Ammon's horn (tissue), 1 donor: ENCODE data around the gene KDM5B.

Source experiments
- DNase-seq: peaks from one replicate; pipeline ENCODE4 v3.0.0-alpha.2; 2016; ENCODE audit warnings: low spot score

Gene KDM5B

GRCh38 chr1:202711949-202712635 lies 96.1 kb downstream of the KDM5B start:
- DNase-seq = no peak

- DNase-seq = peak; percentile 33
Measured at GRCh38 chr1:202710070-202711045, 97.9 kb downstream of the KDM5B start, which contains the start of gene SYT2. Gene SYT2 (minus strand): TSS chr1:202710454. CDS start chr1:202605772, 104,682 bp downstream.

GRCh38 chr1:202709276-202710041 lies 98.8 kb downstream of the KDM5B start:
- DNase-seq = no peak

GRCh38 chr1:202708456-202709275 lies 99.6 kb downstream of the KDM5B start:
- no peak for DNase-seq

- DNase-seq = no peak
Measured at GRCh38 chr1:202706851-202707250, 101.4 kb downstream of the KDM5B start.

GRCh38 chr1:202704601-202705000 lies 103.6 kb downstream of the KDM5B start:
- DNase-seq = no peak

GRCh38 chr1:202703191-202703590 lies 105.0 kb downstream of the KDM5B start:
- DNase-seq = no peak

GRCh38 chr1:202702088-202702487 lies 106.1 kb downstream of the KDM5B start:
- DNase-seq = no peak

GRCh38 chr1:202701200-202701599 lies 107.0 kb downstream of the KDM5B start:
- DNase-seq = no peak

GRCh38 chr1:202700061-202700460 lies 108.2 kb downstream of the KDM5B start:
- no peak for DNase-seq

- no peak for DNase-seq
Measured at GRCh38 chr1:202698276-202698675, 109.9 kb downstream of the KDM5B start.

GRCh38 chr1:202697038-202697437 lies 111.2 kb downstream of the KDM5B start:
- no peak for DNase-seq

GRCh38 chr1:202694314-202694713 lies 113.9 kb downstream of the KDM5B start:
- no peak for DNase-seq

GRCh38 chr1:202692959-202693555 lies 115.2 kb downstream of the KDM5B start:
- peak; percentile 70 for DNase-seq

- DNase-seq = no peak
Measured at GRCh38 chr1:202691816-202692215, 116.4 kb downstream of the KDM5B start.

- DNase-seq = no peak
Measured at GRCh38 chr1:202689493-202690342, 118.5 kb downstream of the KDM5B start.

- no peak for DNase-seq
Measured at GRCh38 chr1:202689082-202689481, 119.1 kb downstream of the KDM5B start.

GRCh38 chr1:202688401-202688800 lies 119.8 kb downstream of the KDM5B start:
- peak; percentile 72 for DNase-seq

- DNase-seq = no peak
Measured at GRCh38 chr1:202687798-202688197, 120.4 kb downstream of the KDM5B start.

- no peak for DNase-seq
Measured at GRCh38 chr1:202687370-202687769, 120.9 kb downstream of the KDM5B start.
